Esophagus (tissue), 2 donors: ENCODE measurements around the gene SMAD6. TPM values are rescaled to one million over a fixed set of nuclear protein-coding genes. Genes with fewer than 3 reads are reported as not detected.

Source experiments
- H3K27ac ChIP-seq, 2 donors: one replicate each; pipeline ENCODE4 v1.5.1; 2013; ENCODE audit warnings: low read depth in 2 of 2, mild to moderate bottlenecking in 2 of 2, inconsistent platforms in 1 of 2, low read length in 1 of 2, moderate library complexity in 1 of 2
- H3K27me3 ChIP-seq, 2 donors: one replicate each; pipeline ENCODE4 v1.6.1; 2013; ENCODE audit warnings: low read length in 2 of 2, control low read depth in 1 of 2, mild to moderate bottlenecking in 1 of 2; ENCODE audit not compliant: insufficient read depth in 2 of 2, control insufficient read depth in 1 of 2
- H3K36me3 ChIP-seq, 2 donors: one replicate each; pipeline ENCODE4 v1.6.1; 2013; ENCODE audit warnings: low read length in 1 of 2; ENCODE audit not compliant: control insufficient read depth in 2 of 2, insufficient read depth in 2 of 2
- H3K4me1 ChIP-seq, 2 donors: one replicate each; pipeline ENCODE4 v1.6.1; 2013; ENCODE audit warnings: low read length in 1 of 2; ENCODE audit not compliant: control insufficient read depth in 2 of 2, insufficient read depth in 2 of 2
- H3K4me3 ChIP-seq, 2 donors: one replicate each; pipeline ENCODE4 v1.5.1; 2013; ENCODE audit warnings: low read length in 2 of 2, mild to moderate bottlenecking in 2 of 2, low read depth in 1 of 2, moderate library complexity in 1 of 2
- H3K9me3 ChIP-seq, 2 donors: one replicate each; pipeline ENCODE4 v1.6.1; 2013; ENCODE audit warnings: mild to moderate bottlenecking in 2 of 2, low read depth in 1 of 2, low read length in 1 of 2, moderate library complexity in 1 of 2; ENCODE audit not compliant: control insufficient read depth in 2 of 2, insufficient read depth in 1 of 2
- WGBS, 2 donors: extraction: QIAGEN DNeasy Blood & Tissue Kit; methylation state at CpG; one replicate each; pipeline ENCODE4 v1.1.7; 2013; 5-methylcytosine and 5-hydroxymethylcytosine counted together
- polyA plus RNA-seq, 2 donors: library from polyadenylated mRNA; stranded (reverse); fragments of 200-250 nt; gene quantifications; one replicate each; pipeline ENCODE4 v1.2.3, GENCODE V29; 2013
- donor health status: healthy with polysubstance abuse.
- donor health status: Bipolar disorder and iron deficiency.

The SMAD6 gene
- polyA plus RNA-seq, 2 donors = 0.75 to 1.6 TPM

GRCh38 chr15:66673410-66674322, 28.4 kb upstream of the SMAD6 start:
- no peaks in the 10 kb centered on the region for H3K36me3 ChIP-seq
- H3K27me3 ChIP-seq = no peaks in the 10 kb centered on the region
- H3K27ac ChIP-seq = no peak overlapping the region
- H3K4me3 ChIP-seq = no peak overlapping the region
- no peaks in the 10 kb centered on the region for H3K9me3 ChIP-seq
- 71% methylated on average over 27 of the region's 27 CpGs for WGBS, 2 donors
- H3K4me1 ChIP-seq = peaks cover 0 to 3% of the 10 kb centered on the region in 2 donors

GRCh38 chr15:66674756-66675155, 27.3 kb upstream of the SMAD6 start:
- WGBS, 2 donors = 73 to 78% methylated on average over 4 of the region's 4 CpGs
- Histone ChIP-seq H3K4me1 (peaks cover 0 to 3% of the 10 kb centered on the region in 2 donors), H3K27ac (no peak overlapping the region), H3K27me3 (no peaks in the 10 kb centered on the region), H3K36me3 (no peaks in the 10 kb centered on the region), H3K4me3 (no peak overlapping the region), H3K9me3 (no peaks in the 10 kb centered on the region)

GRCh38 chr15:66675446-66675845, 26.6 kb upstream of the SMAD6 start:
- no peaks in the 10 kb centered on the region for H3K9me3 ChIP-seq
- H3K4me1 ChIP-seq = peaks cover 0 to 3% of the 10 kb centered on the region in 2 donors
- H3K27me3 ChIP-seq = no peaks in the 10 kb centered on the region
- 82 to 84% methylated on average over 1 of the region's 1 CpG for whole genome bisulfite sequencing, 2 donors
- no peaks in the 10 kb centered on the region for H3K36me3 ChIP-seq
- no peak overlapping the region for H3K27ac ChIP-seq
- H3K4me3 ChIP-seq = no peak overlapping the region

- Histone ChIP-seq H3K4me1 (no peaks in the 10 kb centered on the region), H3K9me3 (no peaks in the 10 kb centered on the region), H3K4me3 (no peak overlapping the region), H3K36me3 (no peaks in the 10 kb centered on the region), H3K27me3 (no peaks in the 10 kb centered on the region), H3K27ac (no peak overlapping the region)
- WGBS, 2 donors = 92 to 100% methylated on average over 1 of the region's 1 CpG
Measured at GRCh38 chr15:66677336-66677735, 24.7 kb upstream of the SMAD6 start.

- H3K27ac ChIP-seq = no peak overlapping the region
- H3K4me3 ChIP-seq = no peak overlapping the region
- H3K9me3 ChIP-seq = no peaks in the 10 kb centered on the region
- H3K4me1 ChIP-seq = no peaks in the 10 kb centered on the region
- no peaks in the 10 kb centered on the region for H3K36me3 ChIP-seq
- H3K27me3 ChIP-seq = no peaks in the 10 kb centered on the region
- WGBS, 2 donors = 73 to 79% methylated on average over 4 of the region's 4 CpGs
Measured at GRCh38 chr15:66679061-66679656, 22.9 kb upstream of the SMAD6 start.

- Histone ChIP-seq H3K4me1 (no peaks in the 10 kb centered on the region), H3K4me3 (no peak overlapping the region), H3K36me3 (no peaks in the 10 kb centered on the region), H3K9me3 (no peaks in the 10 kb centered on the region), H3K27ac (no peak overlapping the region), H3K27me3 (no peaks in the 10 kb centered on the region)
- 79 to 90% methylated on average over 10 of the region's 10 CpGs for WGBS, 2 donors
Measured at GRCh38 chr15:66679657-66680108, 22.4 kb upstream of the SMAD6 start.

- H3K27ac ChIP-seq = no peak overlapping the region
Measured at GRCh38 chr15:66680502-66680901, 21.5 kb upstream of the SMAD6 start.

GRCh38 chr15:66681395-66681794, 20.6 kb upstream of the SMAD6 start:
- no peak overlapping the region for H3K27ac ChIP-seq
- H3K4me3 ChIP-seq = no peak overlapping the region
- H3K27me3 ChIP-seq = no peaks in the 10 kb centered on the region
- H3K4me1 ChIP-seq = no peaks in the 10 kb centered on the region
- WGBS, 2 donors = 92 to 100% methylated on average over 2 of the region's 2 CpGs
- H3K36me3 ChIP-seq = no peaks in the 10 kb centered on the region
- H3K9me3 ChIP-seq = no peaks in the 10 kb centered on the region

More at GRCh38 chr15:66680502-66680901, 21.5 kb upstream of the SMAD6 start:
- Histone ChIP-seq H3K4me3 (no peak overlapping the region), H3K4me1 (no peaks in the 10 kb centered on the region), H3K9me3 (no peaks in the 10 kb centered on the region), H3K27me3 (no peaks in the 10 kb centered on the region), H3K36me3 (no peaks in the 10 kb centered on the region)

- Histone ChIP-seq H3K36me3 (no peaks in the 10 kb centered on the region), H3K4me3 (no peak overlapping the region), H3K27ac (no peak overlapping the region), H3K4me1 (no peaks in the 10 kb centered on the region), H3K9me3 (no peaks in the 10 kb centered on the region), H3K27me3 (no peaks in the 10 kb centered on the region)
- WGBS, 2 donors = 94 to 98% methylated on average over 2 of the region's 2 CpGs
Measured at GRCh38 chr15:66682246-66682645, 19.8 kb upstream of the SMAD6 start.
